Superior temporal gyrus (tissue), 1 donor: Measurements from ENCODE around the gene PRKCB.

Source experiments
- DNase-seq: peaks from one replicate; pipeline ENCODE4 v3.0.0-alpha.2; 2016; ENCODE audit errors: extremely low spot score

The PRKCB gene

GRCh38 chr16:23835390-23836077 lies at the start of gene PRKCB:
Gene PRKCB, plus strand, starts transcription at chr16:23835983.
- peak; percentile 88 for DNase-seq

- DNase-seq: no peak
Observed at GRCh38 chr16:23786964-23787561, 48.7 kb upstream of the PRKCB start.

GRCh38 chr16:23788685-23789084 lies 47.1 kb upstream of the PRKCB start:
- no peak for DNase-seq

GRCh38 chr16:23795378-23795777 lies 40.4 kb upstream of the PRKCB start:
- no peak for DNase-seq

- no peak for DNase-seq
Observed at GRCh38 chr16:23796941-23797340, 38.8 kb upstream of the PRKCB start.

GRCh38 chr16:23801378-23801777 lies 34.4 kb upstream of the PRKCB start:
- peak; percentile 90 for DNase-seq

- no peak for DNase-seq
Observed at GRCh38 chr16:23802776-23803175, 33.0 kb upstream of the PRKCB start.

GRCh38 chr16:23803591-23804123 lies 32.1 kb upstream of the PRKCB start:
- DNase-seq: peak; percentile 73

GRCh38 chr16:23807028-23807427 lies 28.8 kb upstream of the PRKCB start:
- DNase-seq: no peak

GRCh38 chr16:23821467-23821866 lies 14.3 kb upstream of the PRKCB start:
- DNase-seq: no peak

GRCh38 chr16:23821875-23822688 lies 13.7 kb upstream of the PRKCB start:
- DNase-seq: no peak

- DNase-seq: no peak
Observed at GRCh38 chr16:23823475-23824384, 12.1 kb upstream of the PRKCB start.

GRCh38 chr16:23824909-23825308 lies 10.9 kb upstream of the PRKCB start:
- DNase-seq: no peak

GRCh38 chr16:23826528-23827045 lies 9.2 kb upstream of the PRKCB start:
- DNase-seq: no peak

GRCh38 chr16:23827057-23827456 lies 8.7 kb upstream of the PRKCB start:
- no peak for DNase-seq

GRCh38 chr16:23829454-23829853 lies 6.3 kb upstream of the PRKCB start:
- DNase-seq: no peak

- no peak for DNase-seq
Observed at GRCh38 chr16:23830276-23830675, 5.5 kb upstream of the PRKCB start.

GRCh38 chr16:23832882-23833281 lies 2.9 kb upstream of the PRKCB start:
- no peak for DNase-seq

- DNase-seq: no peak
Observed at GRCh38 chr16:23833504-23833903, 2.3 kb upstream of the PRKCB start.

GRCh38 chr16:23833960-23834685 lies 1.7 kb upstream of the PRKCB start:
- DNase-seq: no peak

GRCh38 chr16:23836078-23836403 lies 258 bp downstream of the PRKCB start:
- DNase-seq: no peak
